Endothelial cell of umbilical vein (primary cell): Measurements from ENCODE around the gene BBS5. TPM values are rescaled to one million over a fixed set of nuclear protein-coding genes. Genes with fewer than 3 reads are reported as not detected.

Experiments used
- BruUV-seq: library from RNA; stranded (reverse); fragments of 400-500 nt; replicated peaks from 2 replicates; lab custom pipeline; 2021; lab: Mats Ljungman, UMichigan
- CTCF ChIA-PET: fragments of 300-600, 350-600 bp; sonication (Branson Sonifier 250); formaldehyde crosslinking; loops from one replicate; lab custom pipeline; 2021; ENCODE audit warnings: antibody characterized with exemption, inconsistent platforms; lab: Charles Lee
- POLR2A ChIA-PET: fragments of 300-600, 350-600 bp; sonication (Branson Sonifier 250); formaldehyde crosslinking; loops from one replicate; lab custom pipeline; 2021; ENCODE audit warnings: antibody characterized with exemption, inconsistent platforms; lab: Charles Lee
- DNase-seq: peaks from one replicate; pipeline ENCODE4 v3.0.0-alpha.2; 2011; ENCODE audit warnings: low read depth, low spot score
- FAIRE-seq: peaks from 2 replicates; lab custom pipeline; 2011; peaks lifted over from hg19 to GRCh38; lab: Jason Lieb, UNC
- H2AFZ ChIP-seq: 2 replicates; pipeline ENCODE4 v1.6.0; 2012; ENCODE audit warnings: low read depth, low read length, control low read depth, inconsistent platforms
- H3K27ac ChIP-seq: 2 replicates; pipeline ENCODE4 v1.5.1; 2011; ENCODE audit warnings: low read depth, mild to moderate bottlenecking, control low read depth, low read length, moderate library complexity; ENCODE audit not compliant: insufficient read depth
- H3K27me3 ChIP-seq, 2 experiments: 2 replicates each; pipeline versions ENCODE4 v1.6.0 to v1.6.1; 2011; ENCODE audit warnings: low read length in 2 of 2, mixed read lengths in 1 of 2; ENCODE audit not compliant: control insufficient read depth in 2 of 2, insufficient read depth in 2 of 2
- H3K36me3 ChIP-seq, 2 experiments: 2 replicates in 1 of 2; 3 replicates in 1 of 2; pipeline ENCODE4 v1.5.1; 2011; ENCODE audit warnings: low read length in 2 of 2, mild to moderate bottlenecking in 1 of 2, moderate library complexity in 1 of 2; ENCODE audit not compliant: control insufficient read depth in 2 of 2, insufficient read depth in 2 of 2; ENCODE audit errors: extremely low read depth in 1 of 2
- H3K4me1 ChIP-seq: 3 replicates; pipeline ENCODE4 v1.5.1; 2011; ENCODE audit warnings: mild to moderate bottlenecking, low read length; ENCODE audit not compliant: control insufficient read depth, insufficient read depth; ENCODE audit errors: extremely low read depth
- H3K4me2 ChIP-seq: 2 replicates; pipeline ENCODE4 v1.6.1; 2011; ENCODE audit warnings: low read length, control low read depth, mixed read lengths; ENCODE audit not compliant: insufficient read depth
- H3K4me3 ChIP-seq, 3 experiments: fragments of 200-600 bp in 1 of 3; sonication (generic), shearing (Covaris generic) in 1 of 3; replicated peaks in 1 of 3; 2 replicates each; pipeline ENCODE4 v1.5.1; 2011 to 2016; ENCODE audit warnings: control low read depth in 3 of 3, low read length in 3 of 3, mild to moderate bottlenecking in 2 of 3, inconsistent platforms in 1 of 3, low read depth in 1 of 3, moderate library complexity in 1 of 3; ENCODE audit not compliant: insufficient read depth in 1 of 3
- H3K79me2 ChIP-seq: 2 replicates; pipeline ENCODE4 v1.6.0; 2012; ENCODE audit warnings: low read length, inconsistent platforms; ENCODE audit not compliant: control insufficient read depth, insufficient read depth
- H3K9ac ChIP-seq: replicated peaks from 2 replicates; pipeline ENCODE3; 2011; ENCODE audit warnings: low read length, control low read depth; ENCODE audit not compliant: insufficient read depth; ENCODE audit errors: extremely low read depth
- H3K9me1 ChIP-seq: replicated peaks from 3 replicates; pipeline ENCODE4 v1.6.0; 2011; ENCODE audit warnings: mild to moderate bottlenecking, low read length; ENCODE audit not compliant: control insufficient read depth, insufficient read depth; ENCODE audit errors: extremely low read depth
- H3K9me3 ChIP-seq: replicated peaks from 2 replicates; pipeline ENCODE4 v1.5.1; 2012; ENCODE audit warnings: low read length, inconsistent platforms; ENCODE audit not compliant: control insufficient read depth, insufficient read depth
- H4K20me1 ChIP-seq: replicated peaks from 2 replicates; pipeline ENCODE3; 2011; ENCODE audit warnings: mild to moderate bottlenecking, low read length; ENCODE audit not compliant: control insufficient read depth, insufficient read depth; ENCODE audit errors: extremely low read depth
- EZH2 ChIP-seq: IDR thresholded peaks from 2 replicates; pipeline ENCODE4 v1.6.1; 2012; ENCODE audit warnings: borderline replicate concordance, low read depth, mild to moderate bottlenecking, moderate library complexity, low read length, inconsistent platforms; ENCODE audit not compliant: severe bottlenecking
- FOS ChIP-seq: IDR thresholded peaks from 2 replicates; pipeline ENCODE4 v1.6.1; 2011; ENCODE audit warnings: mild to moderate bottlenecking, low read length, moderate library complexity, borderline replicate concordance; ENCODE audit not compliant: insufficient read depth
- GATA2 ChIP-seq: IDR thresholded peaks from 2 replicates; pipeline ENCODE4 v1.7.0; 2011; ENCODE audit warnings: low read depth, mild to moderate bottlenecking, moderate library complexity, mixed read lengths, low read length; ENCODE audit not compliant: insufficient read length, insufficient read depth
- JUN ChIP-seq: IDR thresholded peaks from 2 replicates; pipeline ENCODE4 v1.6.1; 2011; ENCODE audit warnings: borderline replicate concordance, low read depth; ENCODE audit not compliant: insufficient read length, insufficient read depth
- MYC ChIP-seq: IDR thresholded peaks from one replicate; pipeline ENCODE4 v1.6.1; 2011; ENCODE audit warnings: mild to moderate bottlenecking, low read depth, low read length
- POLR2A ChIP-seq: IDR thresholded peaks from 2 replicates; pipeline ENCODE4 v1.6.1; 2012; ENCODE audit warnings: low read depth, mild to moderate bottlenecking, control low read depth, low read length
- POLR2AphosphoS5 ChIP-seq: IDR thresholded peaks from 2 replicates; pipeline ENCODE4 v1.6.1; 2012; ENCODE audit warnings: low read depth, mild to moderate bottlenecking, control low read depth, low read length, moderate library complexity; ENCODE audit not compliant: insufficient read depth
- dilution Hi-C: fragments of 300-500 bp; cut with MboI; formaldehyde crosslinking; loops from one replicate; pipeline ENCODE4 v1.15.0; 2019; ENCODE audit warnings: low sequenced_read_pairs; ENCODE audit not compliant: extremely low pct_ligation_motif_present
- intact Hi-C: fragments of 100-400 bp; cut with micrococcal nuclease; formaldehyde crosslinking; loops from one replicate; pipeline ENCODE4 v1.10.0; 2022
- polyA plus RNA-seq, 4 experiments: library from polyadenylated mRNA; depleted of rRNA in 3 of 4; stranded (reverse) in 3 of 4; unstranded in 1 of 4; fragments of >200 nt; gene quantifications; 2 replicates each; pipeline versions ENCODE4 v1.2.1 to v1.2.3, GENCODE V29; 2011 to 2012; ENCODE audit warnings: missing spikeins in 1 of 4
- total RNA-seq: library from RNA; stranded (reverse); gene quantifications from 2 replicates; pipeline ENCODE4 v1.2.3, GENCODE V29; 2021
- TF ChIP-seq, protein P1 (sequence below): IDR thresholded peaks from 2 replicates; pipeline ENCODE4 v1.6.1; 2011; ENCODE audit not compliant: insufficient read depth, insufficient read length
- TF ChIP-seq, protein P2 (sequence below), 2 donors: IDR thresholded peaks; 1 replicate in 1 of 2; 2 replicates in 1 of 2; pipeline ENCODE4 v1.5.1; 2011; ENCODE audit warnings: low read length in 2 of 2, mild to moderate bottlenecking in 2 of 2, moderate library complexity in 2 of 2, control low read depth in 1 of 2, inconsistent platforms in 1 of 2, low read depth in 1 of 2; ENCODE audit not compliant: insufficient read depth in 1 of 2; ENCODE audit errors: extremely low read depth in 1 of 2

The BBS5 gene
- total and polyA plus RNA-seq, 2 donors (not counting 3 experiments of a cell fraction or from before 2014, with no cell fraction given) = 2.9 to 5.6 TPM

DNA sequence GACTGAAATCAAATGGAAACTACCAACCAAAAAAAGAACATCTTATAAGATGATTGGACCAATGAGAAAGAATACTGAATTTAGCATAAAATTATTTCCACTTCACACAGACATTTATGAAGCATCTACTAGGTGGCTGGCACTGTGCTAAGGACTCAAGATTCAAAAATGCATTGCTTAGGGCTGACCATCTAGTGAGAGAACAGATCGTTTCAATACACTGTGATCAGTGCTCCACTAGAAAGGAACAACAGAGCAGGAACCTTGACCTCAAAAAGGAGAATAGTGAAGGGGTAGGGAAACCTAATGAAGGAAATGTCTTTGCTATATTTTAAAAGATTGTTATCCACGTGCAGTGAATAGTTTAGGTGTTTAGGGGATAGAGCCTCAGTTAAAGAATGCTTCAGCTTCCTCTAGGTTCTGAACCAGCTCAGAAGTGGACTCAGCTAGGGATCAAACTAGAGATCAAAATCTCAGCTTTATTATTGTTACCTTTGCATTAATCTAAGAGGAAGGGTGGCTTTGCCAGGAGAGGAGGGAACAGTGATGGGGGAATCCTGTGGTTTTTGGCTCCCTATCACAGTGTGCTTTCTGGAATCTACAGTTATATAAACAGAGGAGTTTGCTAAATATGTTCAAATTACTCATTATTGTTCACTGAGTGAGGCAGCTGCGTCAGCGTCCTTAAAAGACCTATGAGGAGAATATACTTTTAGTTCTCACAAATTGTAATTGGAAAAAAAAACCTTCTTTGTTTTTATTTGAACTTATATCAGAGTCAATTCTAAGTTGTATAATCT, 16.2 kb upstream of the BBS5 start:
- Histone ChIP-seq H3K4me3 (no peak overlapping the region), H3K4me1 (no peaks in the 10 kb centered on the region), H3K9me3 (no peaks in the 10 kb centered on the region), H3K27me3 (no peaks in the 10 kb centered on the region), H3K4me2 (no peak overlapping the region), H4K20me1 (no peaks in the 10 kb centered on the region), H3K36me3 (no peaks in the 10 kb centered on the region), H2AFZ (peak overlapping the region; percentile 57), H3K27ac (no peak overlapping the region), H3K9ac (no peak overlapping the region), H3K9me1 (no peaks in the 10 kb centered on the region), H3K79me2 (no peaks in the 10 kb centered on the region)
- FAIRE-seq (peak; percentile 38), DNase-seq (peak; percentile 68)
- dilution Hi-C loops = no loop called here
- no peak for TF ChIP-seq POLR2AphosphoS5
- no peak for TF ChIP-seq JUN
- no peak for TF ChIP-seq FOS
- no peak for TF ChIP-seq POLR2A
- no peak for TF ChIP-seq MYC
- no peak for TF ChIP-seq GATA2
- TF ChIP-seq, protein P1, sequence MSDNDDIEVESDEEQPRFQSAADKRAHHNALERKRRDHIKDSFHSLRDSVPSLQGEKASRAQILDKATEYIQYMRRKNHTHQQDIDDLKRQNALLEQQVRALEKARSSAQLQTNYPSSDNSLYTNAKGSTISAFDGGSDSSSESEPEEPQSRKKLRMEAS = no peak
- TF ChIP-seq EZH2 = no peak
- TF ChIP-seq, protein P2, sequence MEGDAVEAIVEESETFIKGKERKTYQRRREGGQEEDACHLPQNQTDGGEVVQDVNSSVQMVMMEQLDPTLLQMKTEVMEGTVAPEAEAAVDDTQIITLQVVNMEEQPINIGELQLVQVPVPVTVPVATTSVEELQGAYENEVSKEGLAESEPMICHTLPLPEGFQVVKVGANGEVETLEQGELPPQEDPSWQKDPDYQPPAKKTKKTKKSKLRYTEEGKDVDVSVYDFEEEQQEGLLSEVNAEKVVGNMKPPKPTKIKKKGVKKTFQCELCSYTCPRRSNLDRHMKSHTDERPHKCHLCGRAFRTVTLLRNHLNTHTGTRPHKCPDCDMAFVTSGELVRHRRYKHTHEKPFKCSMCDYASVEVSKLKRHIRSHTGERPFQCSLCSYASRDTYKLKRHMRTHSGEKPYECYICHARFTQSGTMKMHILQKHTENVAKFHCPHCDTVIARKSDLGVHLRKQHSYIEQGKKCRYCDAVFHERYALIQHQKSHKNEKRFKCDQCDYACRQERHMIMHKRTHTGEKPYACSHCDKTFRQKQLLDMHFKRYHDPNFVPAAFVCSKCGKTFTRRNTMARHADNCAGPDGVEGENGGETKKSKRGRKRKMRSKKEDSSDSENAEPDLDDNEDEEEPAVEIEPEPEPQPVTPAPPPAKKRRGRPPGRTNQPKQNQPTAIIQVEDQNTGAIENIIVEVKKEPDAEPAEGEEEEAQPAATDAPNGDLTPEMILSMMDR (IDR thresholded peaks at IDR 0.05; ENCODE audit: extremely low read depth in 1 of 2, insufficient read depth in 1 of 2, low read depth in 1 of 2, low read length in 2 of 2) = no peak
- BruUV-seq = no TSS peak
- intact Hi-C loops = no loop called here
- ChIA-PET CTCF (interaction anchor here (0.9 to 5.0 kb wide), 4 partner anchors 11 to 331 kb away, joined by 3 to 26 read pairs (median 12); partner anchors contain the start of gene BBS5), POLR2A (interaction anchor here (0.6 kb wide), 1 partner anchor 453 kb away, joined by 3 read pairs; no protein-coding TSS in a partner anchor)
